CD14-positive monocyte (primary cell): ENCODE data around the gene GMCL1. TPM values are rescaled to one million over a fixed set of nuclear protein-coding genes. Genes with fewer than 3 reads are reported as not detected.
A peak's percentile ranks its signal among the peaks of the same experiment; 100 is the strongest.
"Not testable (repeated sequence)": the region's sequence is repeated elsewhere in the genome, so short reads cannot be mapped to it uniquely, and the experiment has no call there.

Experiments used
- DNase-seq, 3 donors: peaks; one replicate each; pipeline ENCODE4 v3.0.0-alpha.2; 2011 to 2022
- H2AFZ ChIP-seq: 2 replicates; pipeline ENCODE4 v1.6.0; 2012; ENCODE audit warnings: mild to moderate bottlenecking, low read depth, low read length, inconsistent platforms; ENCODE audit not compliant: insufficient read depth, poor library complexity, severe bottlenecking
- H3K27ac ChIP-seq, 2 donors: 1 replicate in 1 of 2; 2 replicates in 1 of 2; pipeline ENCODE4 v1.5.1; 2012 to 2013; ENCODE audit warnings: low read length in 2 of 2, control low read depth in 1 of 2, inconsistent platforms in 1 of 2, low read depth in 1 of 2, mild to moderate bottlenecking in 1 of 2
- H3K27me3 ChIP-seq, 2 donors: one replicate each; pipeline versions ENCODE4 v1.6.0 to v1.6.1; 2011 to 2013; ENCODE audit warnings: low read length in 2 of 2; ENCODE audit not compliant: control insufficient read depth in 2 of 2, insufficient read depth in 2 of 2
- H3K36me3 ChIP-seq, 2 donors: replicated peaks in 1 of 2; 1 replicate in 1 of 2; 2 replicates in 1 of 2; pipeline versions ENCODE4 v1.5.1 to v1.6.1; 2012 to 2013; ENCODE audit warnings: low read length in 2 of 2, control low read depth in 1 of 2, inconsistent platforms in 1 of 2, mild to moderate bottlenecking in 1 of 2; ENCODE audit not compliant: insufficient read depth in 2 of 2, control insufficient read depth in 1 of 2
- H3K4me1 ChIP-seq, 2 donors: 1 replicate in 1 of 2; 2 replicates in 1 of 2; pipeline versions ENCODE4 v1.5.1 to v1.6.1; 2012 to 2013; ENCODE audit warnings: low read length in 2 of 2, control low read depth in 1 of 2, inconsistent platforms in 1 of 2, mild to moderate bottlenecking in 1 of 2, moderate library complexity in 1 of 2; ENCODE audit not compliant: insufficient read depth in 2 of 2, control insufficient read depth in 1 of 2
- H3K4me2 ChIP-seq: replicated peaks from 2 replicates; pipeline ENCODE3; 2012; ENCODE audit warnings: low read length, moderate library complexity, mild to moderate bottlenecking; ENCODE audit not compliant: poor library complexity, severe bottlenecking; ENCODE audit errors: extremely low read depth
- H3K4me3 ChIP-seq, 3 experiments: fragments of 200-600 bp in 1 of 3; sonication (generic) in 1 of 3; replicated peaks in 1 of 3; 1 replicate in 2 of 3; 2 replicates in 1 of 3; pipeline ENCODE4 v1.5.1; 2011 to 2013; ENCODE audit warnings: low read length in 3 of 3, mild to moderate bottlenecking in 3 of 3, control low read depth in 2 of 3, low read depth in 2 of 3, inconsistent platforms in 1 of 3, moderate library complexity in 1 of 3
- H3K79me2 ChIP-seq: 2 replicates; pipeline ENCODE4 v1.6.0; 2012; ENCODE audit warnings: mild to moderate bottlenecking, control low read depth, inconsistent platforms, low read length, moderate library complexity; ENCODE audit not compliant: insufficient read depth
- H3K9ac ChIP-seq: 2 replicates; pipeline ENCODE4 v1.6.0; 2017; ENCODE audit warnings: low read length, mild to moderate bottlenecking; ENCODE audit not compliant: insufficient read depth, poor library complexity, severe bottlenecking
- H3K9me3 ChIP-seq, 2 donors: replicated peaks in 1 of 2; 1 replicate in 1 of 2; 2 replicates in 1 of 2; pipeline versions ENCODE4 v1.5.1 to v1.6.1; 2012 to 2013; ENCODE audit warnings: low read length in 2 of 2, control low read depth in 1 of 2; ENCODE audit not compliant: control insufficient read depth in 1 of 2, insufficient read depth in 1 of 2
- H4K20me1 ChIP-seq: 2 replicates; pipeline ENCODE4 v1.6.0; 2012; ENCODE audit warnings: mild to moderate bottlenecking, low read length, control low read depth, moderate library complexity; ENCODE audit not compliant: insufficient read depth
- H3K27ac Mint-ChIP-seq, 7 donors: one replicate each; pipeline ENCODE4 v1.8.0; 2020; ENCODE audit warnings: mild to moderate bottlenecking in 7 of 7, mixed read lengths in 7 of 7, moderate library complexity in 6 of 7, inconsistent platforms in 2 of 7
- H3K27me3 Mint-ChIP-seq, 3 donors: one replicate each; pipeline ENCODE4 v1.8.0; 2021 to 2022; ENCODE audit warnings: low read depth in 3 of 3, mild to moderate bottlenecking in 3 of 3, mixed read lengths in 3 of 3, moderate library complexity in 3 of 3, inconsistent platforms in 1 of 3
- H3K36me3 Mint-ChIP-seq, 2 donors: one replicate each; pipeline ENCODE4 v1.8.0; 2020; ENCODE audit warnings: mixed read lengths in 2 of 2, inconsistent platforms in 1 of 2, mild to moderate bottlenecking in 1 of 2
- H3K4me1 Mint-ChIP-seq: one replicate; pipeline ENCODE4 v1.8.0; 2020; ENCODE audit warnings: mild to moderate bottlenecking, mixed read lengths
- H3K4me3 Mint-ChIP-seq, 2 donors: one replicate each; pipeline ENCODE4 v1.8.0; 2020; ENCODE audit warnings: mild to moderate bottlenecking in 2 of 2, mixed read lengths in 2 of 2, moderate library complexity in 1 of 2
- H3K9me3 Mint-ChIP-seq, 7 donors: one replicate each; pipeline ENCODE4 v1.8.0; 2020 to 2022; ENCODE audit warnings: mixed read lengths in 7 of 7, mild to moderate bottlenecking in 6 of 7, moderate library complexity in 6 of 7, inconsistent platforms in 2 of 7
- CTCF ChIP-seq: fragments of 200-600 bp; IDR thresholded peaks from one replicate; pipeline ENCODE4 v1.8.0; 2022; ENCODE audit warnings: antibody characterized with exemption, mild to moderate bottlenecking
- WGBS: methylation state at CpG from one replicate; pipeline ENCODE4 v1.1.5; 2013; ENCODE audit warnings: missing lambda C conversion rate; ENCODE audit not compliant: insufficient coverage; 5-methylcytosine and 5-hydroxymethylcytosine counted together
- intact Hi-C, 2 donors: fragments of 100-400 bp; cut with micrococcal nuclease; formaldehyde crosslinking; loops; one replicate each; pipeline versions ENCODE4 v1.15.0 to v1.15.1; 2023
- polyA plus RNA-seq, 3 donors: library from polyadenylated mRNA; depleted of rRNA in 1 of 3; unstranded in 2 of 3; stranded (reverse) in 1 of 3; fragments of 300-500 nt in 2 of 3; fragments of >200 nt in 1 of 3; fragmentation: Illumina TruSeq in 2 of 3; gene quantifications; 1 replicate in 2 of 3; 2 replicates in 1 of 3; pipeline ENCODE4 v1.2.3, GENCODE V29; 2012 to 2021

GMCL1 gene
- polyA plus RNA-seq, 3 donors: 4.4 to 15.1 (median 9.4) TPM

GRCh38 chr2:69893684-69894551 is 64.5 kb downstream of the GMCL1 start, which contains the start of gene SNRNP27:
Gene SNRNP27 (plus strand): TSS chr2:69893956. CDS start chr2:69893985, 29 bp downstream.
- Mint-ChIP-seq H3K27ac (peak within 1 kb of the TSS; percentile 87 to 99 (median 95)), H3K4me3 (peak within 1 kb of the TSS; percentile 99 to 100), H3K4me1 (peaks cover 22% of the 10 kb centered on the region), H3K27me3 (no peaks in the 10 kb centered on the region), H3K36me3 (peaks cover 31 to 37% of the 10 kb centered on the region in 2 donors), H3K9me3 (no peaks in the 10 kb centered on the region)
- H4K20me1 ChIP-seq: peaks cover 8% of the 10 kb centered on the region
- peak; percentile 55 to 67 (median 57) for DNase-seq
- WGBS: under 1% methylated on average over 17 of the region's 32 CpGs
- H2AFZ ChIP-seq: peak within 1 kb of the TSS; percentile 94
- H3K27ac ChIP-seq: peak within 1 kb of the TSS; percentile 42 to 83
- H3K27me3 ChIP-seq: no peaks in the 10 kb centered on the region
- H3K4me3 ChIP-seq: peak within 1 kb of the TSS; percentile 73 to 95 (median 87)
- peak within 1 kb of the TSS; percentile 78 for H3K9ac ChIP-seq
- peaks cover 40% of the 10 kb centered on the region for H3K79me2 ChIP-seq
- peak within 1 kb of the TSS; percentile 74 for H3K4me2 ChIP-seq
- no peaks in the 10 kb centered on the region for H3K9me3 ChIP-seq
- intact Hi-C loops: no loop called here
- no peak for TF ChIP-seq CTCF
- H3K4me1 ChIP-seq: peaks cover 10 to 14% of the 10 kb centered on the region in 2 donors
- peaks cover 25 to 31% of the 10 kb centered on the region in 2 donors for H3K36me3 ChIP-seq

GRCh38 chr2:69894737-69895136 is 65.3 kb downstream of the GMCL1 start:
- WGBS: 64% methylated on average over 20 of the region's 23 CpGs
- Histone ChIP-seq H3K4me2 (peak overlapping the region; percentile 74), H3K4me3 (peak overlapping the region; percentile 73 to 95 (median 87)), H3K9ac (peak overlapping the region; percentile 78), H3K27ac (peak overlapping the region in 1 of 2 donors; percentile 22), H2AFZ (peak overlapping the region; percentile 94), H3K4me1 (peaks cover 10 to 14% of the 10 kb centered on the region in 2 donors), H3K79me2 (peaks cover 49% of the 10 kb centered on the region), H3K36me3 (peaks cover 30 to 39% of the 10 kb centered on the region in 2 donors)
- peaks cover 23% of the 10 kb centered on the region for H3K4me1 Mint-ChIP-seq
- H3K27me3 Mint-ChIP-seq, DNase-seq, H4K20me1 ChIP-seq, H3K9me3 ChIP-seq, H3K9me3 Mint-ChIP-seq, intact Hi-C loops, H3K27me3 ChIP-seq: not testable (repeated sequence)
- peak overlapping the region in 4 of 7 donors; percentile 38 to 98 (median 69) for H3K27ac Mint-ChIP-seq
- H3K36me3 Mint-ChIP-seq: peaks cover 35 to 45% of the 10 kb centered on the region in 2 donors
- H3K4me3 Mint-ChIP-seq: peak overlapping the region; percentile 99 to 100
